Testis (tissue), 3 donors: ENCODE data around the gene FRS3. TPM values are rescaled to one million over a fixed set of nuclear protein-coding genes. Genes with fewer than 3 reads are reported as not detected.

Experiments
- DNase-seq: peaks from one replicate; pipeline ENCODE4 v3.0.0-alpha.2; 2019
- H3K27ac ChIP-seq, 2 donors: fragments of 200-600 bp; sonication (generic); one replicate each; pipeline ENCODE4 v1.5.1; 2019
- H3K27me3 ChIP-seq: fragments of 200-600 bp; sonication (generic); one replicate; pipeline ENCODE4 v1.5.1; 2019
- H3K36me3 ChIP-seq: fragments of 200-600 bp; sonication (generic); one replicate; pipeline ENCODE4 v1.5.1; 2017; ENCODE audit warnings: low read depth; ENCODE audit errors: missing control alignments
- H3K4me1 ChIP-seq: fragments of 200-600 bp; sonication (generic); one replicate; pipeline ENCODE4 v1.5.1; 2019
- H3K4me3 ChIP-seq, 2 donors: fragments of 200-600 bp; sonication (generic); one replicate each; pipeline ENCODE4 v1.5.1; 2017 to 2019
- H3K9me3 ChIP-seq: fragments of 200-600 bp; sonication (generic); one replicate; pipeline ENCODE4 v1.5.1; 2017
- CTCF ChIP-seq, 3 experiments: fragments of 450-650 bp in 2 of 3; fragments of 200-600 bp in 1 of 3; sonication (generic) in 1 of 3; IDR thresholded peaks; one replicate each; pipeline ENCODE4 v1.5.1; 2016 to 2019; ENCODE audit warnings: antibody characterized with exemption in 3 of 3, mild to moderate bottlenecking in 2 of 3, moderate library complexity in 1 of 3
- POLR2A ChIP-seq: fragments of 450-650 bp; IDR thresholded peaks from one replicate; pipeline ENCODE4 v1.6.1; 2017; ENCODE audit warnings: antibody characterized with exemption, mild to moderate bottlenecking, moderate library complexity
- WGBS, 2 donors: methylation state at CpG; one replicate each; pipeline ENCODE4 v1.1.5; 2018; 5-methylcytosine and 5-hydroxymethylcytosine counted together
- intact Hi-C: fragments of 100-400 bp; cut with DNase I; formaldehyde crosslinking; loops from one replicate; pipeline ENCODE4 v1.15.1; 2023; ENCODE audit warnings: low total_unique reads
- polyA plus RNA-seq: library from polyadenylated mRNA; stranded (reverse); fragments of 350-450 nt; fragmentation: Illumina TruSeq; extraction: RNeasy Lipid Tissue Mini Kit (QIAGEN cat#74804); gene quantifications from one replicate; pipeline ENCODE4 v1.2.3, GENCODE V29; 2014; ENCODE audit warnings: low read depth, low replicate concordance; ENCODE audit not compliant: insufficient read depth
- total RNA-seq, 2 donors: library from RNA; depleted of rRNA; stranded (reverse); fragments of >200 nt; gene quantifications; one replicate each; pipeline ENCODE4 v1.2.3, GENCODE V29; 2016

FRS3 gene
- total and polyA plus RNA-seq, 3 donors from 2014 or later = 33.4 to 39.3 (median 34.1) TPM

- Histone ChIP-seq H3K9me3 (no peaks in the 10 kb centered on the region), H3K27ac (peak overlapping the region; percentile 56 to 90), H3K36me3 (no peaks in the 10 kb centered on the region), H3K4me1 (peaks cover 12% of the 10 kb centered on the region), H3K27me3 (no peaks in the 10 kb centered on the region), H3K4me3 (peak overlapping the region; percentile 69 to 75)
- TF ChIP-seq CTCF (IDR thresholded peaks at IDR 0.05) (no peak), POLR2A (no peak)
- WGBS, 2 donors = 1% methylated on average over 68 of the region's 73 CpGs; no CpG with 5 or more reads in 1 of the 2 donors
- intact Hi-C loops = no loop called here
- DNase-seq = peak; percentile 58
Observed at GRCh38 chr6:41733707-41734665, 45.7 kb downstream of the FRS3 start.

GRCh38 chr6:41733360-41733706 is 46.4 kb downstream of the FRS3 start:
- Histone ChIP-seq H3K4me3 (peak overlapping the region; percentile 69 to 75), H3K36me3 (no peaks in the 10 kb centered on the region), H3K4me1 (peaks cover 12% of the 10 kb centered on the region), H3K27me3 (no peaks in the 10 kb centered on the region), H3K27ac (no peak overlapping the region), H3K9me3 (no peaks in the 10 kb centered on the region)
- no peak for TF ChIP-seq POLR2A
- TF ChIP-seq CTCF (IDR thresholded peaks at IDR 0.05) = no peak
- 30 to 39% methylated on average over 8 to 11 of the region's 11 CpGs for WGBS, 2 donors
- intact Hi-C loops = no loop called here
- DNase-seq = no peak

- 62 to 72% methylated on average over 5 to 8 of the region's 8 CpGs for whole genome bisulfite sequencing, 2 donors
- no peak for TF ChIP-seq POLR2A
- TF ChIP-seq CTCF (IDR thresholded peaks at IDR 0.05) = no peak
- H3K4me1 ChIP-seq = peaks cover 12% of the 10 kb centered on the region
- intact Hi-C loops = no loop called here
- H3K27me3 ChIP-seq = no peaks in the 10 kb centered on the region
- no peaks in the 10 kb centered on the region for H3K36me3 ChIP-seq
- no peak overlapping the region for H3K4me3 ChIP-seq
- DNase-seq = no peak
- no peak overlapping the region for H3K27ac ChIP-seq
- H3K9me3 ChIP-seq = no peaks in the 10 kb centered on the region
Observed at GRCh38 chr6:41732591-41733359, 46.9 kb downstream of the FRS3 start.

GRCh38 chr6:41732149-41732548 is 47.6 kb downstream of the FRS3 start:
- no peaks in the 10 kb centered on the region for H3K36me3 ChIP-seq
- intact Hi-C loops = no loop called here
- H3K9me3 ChIP-seq = no peaks in the 10 kb centered on the region
- H3K4me1 ChIP-seq = peaks cover 12% of the 10 kb centered on the region
- H3K4me3 ChIP-seq = no peak overlapping the region
- TF ChIP-seq CTCF (IDR thresholded peaks at IDR 0.05) = no peak
- no peak for TF ChIP-seq POLR2A
- no peaks in the 10 kb centered on the region for H3K27me3 ChIP-seq
- DNase-seq = no peak
- no peak overlapping the region for H3K27ac ChIP-seq
